GM19238 (cell line): Measurements from ENCODE around the gene PTGR1.
"Not testable (repeated sequence)": the region's sequence is repeated elsewhere in the genome, so short reads cannot be mapped to it uniquely, and the experiment has no call there.

Source experiments
- DNase-seq: peaks from one replicate; pipeline ENCODE4 v3.0.0; 2011; ENCODE audit warnings: low spot score; ENCODE audit not compliant: insufficient read length

The PTGR1 gene

DNA sequence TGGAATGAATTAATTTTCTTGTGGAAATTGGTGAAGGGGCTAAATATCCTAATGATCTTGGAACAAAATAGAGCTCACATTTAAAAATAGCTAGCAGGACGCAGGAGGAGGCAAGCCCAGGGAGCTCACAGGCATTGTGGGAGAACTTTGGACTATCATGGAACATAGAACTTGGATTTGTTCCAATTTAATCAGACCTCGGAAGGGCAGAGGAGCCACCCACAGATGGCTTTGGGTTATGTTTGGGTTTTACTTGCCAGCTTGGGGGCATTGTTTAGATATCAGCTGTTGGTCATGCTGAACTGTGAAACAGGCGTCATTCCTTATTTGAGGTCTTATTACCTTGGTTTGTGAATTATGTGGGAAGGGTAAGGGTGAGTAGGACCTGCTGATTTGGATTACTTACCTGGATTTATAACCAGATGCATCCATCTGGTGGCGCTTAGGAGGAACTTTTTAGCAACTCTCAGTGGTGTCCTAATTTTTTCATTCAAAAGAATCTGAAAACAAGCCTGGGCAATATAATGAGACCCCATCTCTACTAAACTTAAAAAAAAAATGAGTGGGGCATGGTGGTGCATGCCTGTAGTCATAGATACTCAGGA, 14.1 kb upstream of the PTGR1 start:
- no peak for DNase-seq

DNA sequence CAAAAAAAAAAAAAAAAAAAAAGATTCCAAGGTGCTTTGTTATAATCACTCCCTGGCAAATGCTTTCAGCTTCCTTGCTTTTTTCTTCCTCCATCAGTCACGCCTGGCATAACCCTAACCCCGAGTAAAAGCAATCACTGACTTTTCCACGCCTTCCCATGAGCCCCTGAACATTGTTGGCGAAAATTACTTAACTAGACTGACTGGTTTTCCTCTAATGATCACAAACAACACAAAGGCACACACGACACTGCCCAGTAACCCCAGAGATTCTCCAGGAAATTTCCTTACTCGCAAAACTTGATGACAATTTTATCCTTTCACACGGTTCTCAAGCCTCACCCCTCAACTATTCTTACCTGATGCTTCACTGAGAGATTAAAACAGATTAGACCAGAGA, 11.4 kb upstream of the PTGR1 start:
- no peak for DNase-seq

DNA sequence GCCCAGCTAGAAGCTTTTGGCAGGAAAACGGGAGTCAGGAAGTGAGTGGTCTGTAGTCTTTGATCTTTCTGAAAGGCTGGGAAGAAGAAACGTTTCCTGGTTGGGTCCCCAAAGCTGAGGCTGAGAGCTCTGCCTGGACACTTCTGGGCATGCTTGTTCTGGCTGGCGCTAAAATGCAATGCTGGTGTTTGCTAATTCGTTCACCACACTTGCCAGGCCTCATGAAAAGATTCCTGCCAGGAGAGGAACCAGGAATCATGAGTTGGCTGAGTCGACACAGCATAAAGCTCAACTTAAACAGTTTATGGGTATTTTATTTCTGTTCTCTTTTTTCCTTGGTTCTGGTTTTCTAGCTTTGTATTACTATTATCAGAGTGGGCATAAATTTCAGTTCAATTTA, 10.7 kb upstream of the PTGR1 start:
- no peak for DNase-seq

DNA sequence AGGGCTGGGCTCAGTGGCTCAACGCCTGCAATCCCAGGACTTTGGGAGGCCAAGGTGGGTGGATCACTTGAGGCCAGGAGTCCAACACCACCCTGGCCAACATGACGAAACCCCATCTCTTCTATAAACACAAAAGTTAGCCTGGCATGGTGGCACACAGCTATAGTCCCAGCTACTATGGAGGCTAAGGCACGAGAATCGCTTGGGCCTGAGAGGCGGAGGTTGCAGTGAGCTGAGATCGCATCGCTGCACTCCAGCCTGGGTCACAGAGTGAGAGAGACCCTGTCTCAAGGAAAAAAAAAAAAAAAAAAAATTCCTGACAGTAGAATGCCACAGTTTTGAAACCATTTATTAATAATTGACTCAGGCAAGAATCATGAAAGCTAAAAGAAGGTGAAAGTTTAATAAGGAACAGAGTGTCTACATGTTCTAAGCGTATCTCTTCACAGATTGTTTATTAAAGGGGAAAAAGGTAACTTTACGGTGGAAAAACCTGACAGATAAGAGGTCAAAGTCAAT, 5.7 kb upstream of the PTGR1 start:
- no peak for DNase-seq

DNA sequence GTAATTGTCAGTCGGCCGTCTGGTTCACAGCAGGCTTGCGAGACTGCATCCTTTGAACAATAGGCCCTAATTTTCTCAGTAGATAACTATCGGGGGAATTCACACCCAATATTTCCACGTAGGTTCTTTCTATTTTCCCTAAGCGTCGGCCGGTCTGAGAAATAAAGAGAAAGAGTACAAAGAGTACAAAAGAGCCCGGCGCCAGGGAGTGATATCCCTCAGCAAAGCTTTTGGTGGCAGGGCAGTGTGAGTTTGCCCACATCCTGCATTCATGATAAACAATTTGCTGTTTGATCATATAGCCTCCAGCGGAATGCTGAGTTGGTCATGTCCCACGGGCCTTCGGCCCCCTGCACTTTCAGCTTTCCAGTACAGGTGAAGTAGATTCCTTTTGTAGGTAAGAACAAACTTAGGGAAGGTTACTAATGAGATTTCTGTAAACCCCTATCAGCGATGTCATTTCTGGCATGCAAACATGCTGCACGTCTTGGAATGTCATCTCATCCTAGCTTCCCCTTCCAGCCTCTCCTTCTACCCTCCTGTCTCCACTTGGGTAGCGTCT, 4.7 kb upstream of the PTGR1 start:
- no peak for DNase-seq

DNA sequence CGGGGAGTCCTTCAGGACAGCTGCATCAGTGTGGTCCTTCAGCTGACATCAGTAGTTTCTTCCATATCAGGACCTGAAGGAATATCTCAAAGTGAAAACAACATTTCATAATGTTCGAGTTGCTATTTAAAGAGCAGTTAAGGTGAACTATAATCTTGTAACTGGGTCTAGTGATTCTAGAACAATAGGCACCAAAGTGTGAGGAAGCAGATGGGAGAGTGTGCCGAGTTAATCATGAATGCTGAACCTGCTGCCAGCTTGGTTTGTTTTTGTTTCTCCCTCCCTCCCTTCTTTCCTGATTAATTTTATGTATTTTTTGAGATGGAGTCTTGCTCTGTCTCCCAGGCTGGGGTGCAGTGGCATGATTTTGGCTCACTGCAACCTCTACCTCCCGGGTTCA, 3.6 kb upstream of the PTGR1 start:
- DNase-seq = no peak

DNA sequence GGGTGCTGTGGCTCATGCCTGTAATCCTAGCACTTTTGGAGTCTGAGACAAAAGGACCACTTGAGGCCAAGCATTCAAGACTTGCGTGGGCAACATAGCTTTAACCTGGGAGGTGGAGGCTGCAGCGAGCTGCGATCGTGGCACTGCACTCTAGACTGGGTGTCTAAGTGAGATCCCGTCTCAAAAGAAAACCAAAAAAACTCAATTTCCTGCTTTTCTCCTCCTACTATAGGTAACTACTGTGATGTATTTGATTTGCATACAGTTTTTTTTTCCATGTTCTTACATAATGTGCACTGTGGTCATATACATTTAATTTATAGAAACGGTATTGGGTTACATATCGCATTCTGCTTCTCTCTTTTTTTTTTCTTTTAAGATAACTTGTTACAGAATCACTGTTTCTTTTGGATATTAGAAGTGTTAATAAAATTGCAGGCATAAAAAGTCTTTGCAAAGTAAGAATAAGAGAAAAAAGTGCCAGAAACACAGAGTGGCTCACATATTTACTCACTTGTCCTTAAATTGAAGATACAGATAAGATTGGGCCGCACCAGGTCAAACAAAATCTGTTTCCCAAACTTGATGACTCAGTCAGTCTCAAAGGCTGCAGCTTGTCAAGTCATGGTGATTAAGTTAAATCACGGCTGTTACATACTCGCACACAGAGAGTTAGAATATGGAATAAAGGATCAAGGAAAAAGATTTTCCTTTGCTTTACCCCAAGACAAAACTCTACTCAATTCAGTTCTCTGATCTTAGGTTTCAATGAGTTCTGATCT, 2.0 kb upstream of the PTGR1 start:
- no peak for DNase-seq

DNA sequence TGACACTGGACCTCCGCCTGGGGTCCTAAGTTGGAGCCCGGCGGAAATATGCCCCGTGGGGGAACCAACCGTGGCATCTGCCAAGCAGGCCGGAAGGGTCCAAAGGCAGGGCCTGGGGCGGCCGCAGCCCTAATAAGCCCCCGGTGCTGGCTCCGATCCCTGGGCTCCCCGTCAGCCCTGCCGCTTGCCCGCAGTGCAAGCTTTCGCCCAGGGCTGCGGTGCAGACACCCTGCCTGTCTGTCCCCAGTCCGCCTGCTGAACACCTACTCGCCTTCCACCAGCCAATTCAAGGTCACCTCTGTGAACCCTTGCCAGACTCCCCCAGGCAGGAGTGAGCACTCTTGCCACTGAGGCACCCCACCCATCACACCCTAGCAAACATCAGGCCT, 502 bp upstream of the PTGR1 start:
- DNase-seq = no peak

DNA sequence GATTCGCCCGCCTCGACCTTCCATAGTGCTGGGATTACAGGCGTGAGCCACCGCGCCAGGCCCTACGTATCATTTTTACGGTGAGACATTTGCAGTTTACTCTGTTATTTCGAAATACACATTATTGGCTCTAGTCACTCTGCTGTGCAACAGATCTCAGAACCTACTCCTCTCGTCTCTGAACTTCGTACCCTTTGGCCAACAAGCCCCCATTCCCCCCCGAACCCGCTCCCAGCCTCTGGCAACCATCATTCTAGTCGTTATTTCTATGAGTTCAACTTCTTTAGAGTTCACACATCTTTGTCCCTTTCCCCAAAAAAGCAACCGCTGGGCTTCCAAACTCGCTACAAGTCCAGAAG, 735 bp downstream of the PTGR1 start:
- no peak for DNase-seq

DNA sequence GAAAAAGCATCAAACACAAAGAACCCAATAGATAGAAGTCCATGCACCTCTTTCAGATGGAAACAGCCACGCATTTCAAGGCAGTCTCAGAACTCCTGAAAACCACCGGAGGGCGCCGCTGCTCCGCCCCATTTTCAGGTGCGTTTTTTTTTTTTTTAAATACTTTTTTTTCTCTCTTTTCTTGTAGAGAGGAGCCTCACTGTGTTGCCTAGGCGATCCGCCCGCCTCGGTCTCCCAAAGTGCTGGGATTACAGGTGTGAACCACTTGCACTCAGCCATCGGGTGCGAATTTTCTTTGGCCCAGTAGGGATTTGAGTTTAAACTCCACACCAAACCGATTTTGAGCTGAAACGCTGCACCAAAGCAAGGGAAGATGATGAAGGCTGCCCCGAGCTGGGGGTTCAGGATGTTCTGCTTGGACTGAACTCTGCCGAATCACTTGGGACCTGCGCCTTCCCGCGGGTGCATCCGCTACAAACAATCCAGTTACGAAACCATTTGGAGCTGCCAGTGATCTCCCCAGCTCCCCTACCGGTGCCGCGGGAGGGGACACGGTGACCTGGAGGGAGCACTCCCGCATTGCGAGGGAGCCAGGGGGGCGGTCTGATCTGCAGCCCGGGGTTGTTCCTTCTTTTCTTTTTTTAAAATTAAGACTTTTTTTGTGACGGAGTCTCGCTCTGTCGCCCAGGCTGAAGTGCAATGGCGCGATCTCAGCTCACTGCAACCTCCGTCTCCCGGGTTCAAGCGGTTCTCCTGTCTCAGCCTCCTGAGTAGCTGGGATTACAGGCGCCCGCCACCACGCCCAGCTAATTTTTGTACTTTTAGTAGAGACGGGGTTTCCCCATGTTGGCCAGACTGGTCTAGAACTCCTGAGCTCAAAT, 1.4 kb downstream of the PTGR1 start:
- peak; percentile 35 for DNase-seq

DNA sequence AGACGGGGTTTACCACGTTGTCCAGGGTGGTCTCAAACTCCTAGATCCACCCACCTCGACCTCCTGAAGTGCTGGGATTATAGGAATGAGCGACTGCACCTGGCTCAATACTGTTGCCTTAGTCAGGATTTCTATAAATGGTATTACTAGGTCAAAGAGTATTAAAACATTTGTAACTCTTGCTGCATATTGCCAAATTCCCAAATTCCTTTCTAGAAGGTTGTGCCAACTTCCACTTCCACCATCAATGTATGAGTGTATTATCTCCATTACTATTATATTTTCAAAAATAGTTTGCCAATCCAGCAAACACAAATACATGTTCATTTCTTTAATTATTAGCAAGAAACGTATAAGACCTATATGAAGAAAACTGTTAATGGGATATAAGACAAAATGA, 10.6 kb downstream of the PTGR1 start:
- DNase-seq = no peak

DNA sequence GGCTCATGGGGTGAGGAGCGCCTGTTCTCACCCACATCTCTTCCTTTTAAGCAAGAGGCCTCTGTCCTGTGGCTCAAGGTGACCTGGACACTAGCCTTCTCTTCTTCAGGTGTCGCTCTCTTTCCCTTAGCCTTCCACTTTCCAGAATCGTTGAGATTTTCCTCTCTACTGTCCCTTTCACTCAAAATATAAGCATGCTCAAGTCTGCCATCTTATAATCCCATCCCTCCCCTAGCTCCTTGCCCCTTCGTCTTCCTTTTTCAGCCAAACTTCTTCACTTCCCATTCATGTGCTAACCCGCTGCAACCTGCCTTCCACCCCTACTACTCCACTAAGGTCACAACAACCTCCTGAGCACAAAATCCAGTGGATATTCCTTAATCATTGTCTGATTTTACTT, 13.1 kb downstream of the PTGR1 start:
- DNase-seq = no peak

DNA sequence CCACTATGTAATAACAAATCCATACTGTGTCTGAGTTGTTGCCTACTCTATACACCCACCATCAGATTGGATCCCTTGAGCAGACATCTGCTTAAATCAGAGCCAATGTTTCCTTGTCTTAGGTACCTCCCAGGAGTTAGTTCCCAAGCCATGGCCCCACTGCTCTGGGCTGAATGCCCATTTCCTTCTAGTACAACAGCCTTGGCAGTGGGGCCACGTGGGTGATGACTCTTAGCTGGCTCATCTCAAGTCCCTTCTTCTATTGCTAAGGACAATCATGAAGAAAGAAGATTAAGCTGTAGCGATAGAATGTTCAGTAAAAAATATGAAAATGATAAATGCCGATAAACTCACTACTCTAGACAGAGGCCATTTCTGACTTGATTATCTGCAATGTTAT, 16.6 kb downstream of the PTGR1 start:
- DNase-seq = no peak

DNA sequence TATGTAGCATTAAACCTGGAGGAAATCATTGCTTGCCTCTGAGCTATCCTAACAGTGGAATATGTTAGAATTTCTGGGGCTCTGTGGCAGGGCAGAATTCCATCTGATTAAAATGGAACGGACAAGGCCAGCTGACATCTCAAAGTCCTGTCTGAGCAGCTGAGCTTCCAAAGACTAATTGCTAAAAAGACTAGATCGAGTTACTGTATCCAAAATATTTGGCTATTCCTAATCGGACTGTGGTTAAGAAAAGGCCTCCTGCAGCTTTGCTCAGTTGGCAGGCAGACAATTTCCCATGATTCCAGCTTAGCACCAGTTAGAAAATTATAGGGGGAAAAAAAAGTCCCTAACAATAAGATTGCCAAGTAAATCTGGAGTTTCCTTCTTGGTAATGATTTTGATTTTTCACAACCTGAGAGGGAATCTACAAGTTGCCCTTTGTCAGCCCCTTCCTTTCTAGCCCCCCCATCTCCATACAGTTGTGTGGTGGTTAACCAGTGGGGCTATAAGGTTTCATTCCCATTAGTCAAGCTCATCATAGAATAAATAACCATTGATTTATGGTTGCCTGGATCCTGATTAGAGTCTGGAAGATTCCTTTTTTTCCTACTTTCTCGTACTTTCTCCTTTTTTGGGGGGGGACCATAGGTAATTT, 26.4 kb downstream of the PTGR1 start:
- DNase-seq = no peak

DNA sequence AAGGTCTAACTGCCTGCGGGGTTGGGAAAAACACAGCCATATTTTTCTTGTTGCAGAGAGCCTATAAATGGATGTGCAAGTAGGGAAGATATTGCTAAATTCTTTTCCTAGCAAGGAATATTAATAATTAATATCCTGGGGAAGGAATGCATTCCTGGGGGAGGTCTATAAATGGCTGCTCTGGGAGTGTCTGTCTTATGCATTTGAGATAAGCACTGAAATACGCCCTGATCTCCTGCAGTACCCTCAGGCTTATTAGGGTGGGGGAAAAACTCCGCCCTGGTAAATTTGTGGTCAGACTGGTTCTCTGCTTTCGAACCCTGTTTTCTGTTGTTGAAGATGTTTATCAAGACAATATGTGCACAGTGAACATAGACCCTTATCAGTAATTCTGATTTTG, 31.3 kb downstream of the PTGR1 start:
- DNase-seq = not testable (repeated sequence)

DNA sequence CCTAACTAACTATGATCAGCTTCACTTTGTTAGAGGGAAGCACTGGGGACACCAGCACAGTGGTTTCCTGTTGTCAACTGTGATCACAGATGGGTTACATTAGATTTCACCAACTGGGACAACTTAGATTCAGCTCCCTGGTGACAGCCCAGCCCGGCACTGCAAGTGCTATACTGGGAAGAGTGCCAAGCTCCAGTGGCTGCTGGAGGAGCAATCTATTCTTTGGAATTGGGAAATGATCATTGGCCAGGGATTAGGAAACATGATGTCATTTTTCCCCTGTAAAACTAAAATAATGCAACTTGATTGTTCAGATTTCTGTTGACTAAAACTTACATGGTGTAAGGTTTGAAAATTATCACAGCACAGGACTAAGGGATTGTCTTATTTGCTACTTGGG, 33.2 kb downstream of the PTGR1 start:
- DNase-seq = no peak

DNA sequence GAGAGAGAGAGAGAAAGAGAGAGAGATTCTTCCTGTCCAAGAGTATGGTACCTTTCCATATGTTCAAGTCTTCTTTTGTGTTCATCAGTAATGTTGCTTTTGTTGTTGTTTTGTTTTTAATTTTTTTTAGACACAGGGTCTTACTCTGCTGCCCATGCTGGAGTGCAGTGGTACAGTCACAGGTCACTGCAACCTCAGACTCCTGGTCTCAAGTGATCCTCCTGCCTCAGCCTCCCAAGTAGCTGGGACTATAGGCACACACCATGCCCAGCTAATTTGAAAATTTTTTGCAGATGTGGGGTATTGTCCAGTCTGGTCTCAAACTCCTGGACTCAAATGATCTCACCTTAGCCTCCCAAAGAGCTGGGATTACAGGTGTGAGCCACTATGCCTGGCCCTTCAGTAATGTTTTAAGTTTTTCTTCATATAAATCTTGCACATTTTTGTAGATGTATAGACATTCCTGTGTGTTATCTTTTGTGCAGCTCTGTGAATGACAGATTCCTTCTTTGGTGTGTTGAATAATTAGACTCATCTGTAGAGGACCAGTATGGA, 38.2 kb downstream of the PTGR1 start:
- no peak for DNase-seq

DNA sequence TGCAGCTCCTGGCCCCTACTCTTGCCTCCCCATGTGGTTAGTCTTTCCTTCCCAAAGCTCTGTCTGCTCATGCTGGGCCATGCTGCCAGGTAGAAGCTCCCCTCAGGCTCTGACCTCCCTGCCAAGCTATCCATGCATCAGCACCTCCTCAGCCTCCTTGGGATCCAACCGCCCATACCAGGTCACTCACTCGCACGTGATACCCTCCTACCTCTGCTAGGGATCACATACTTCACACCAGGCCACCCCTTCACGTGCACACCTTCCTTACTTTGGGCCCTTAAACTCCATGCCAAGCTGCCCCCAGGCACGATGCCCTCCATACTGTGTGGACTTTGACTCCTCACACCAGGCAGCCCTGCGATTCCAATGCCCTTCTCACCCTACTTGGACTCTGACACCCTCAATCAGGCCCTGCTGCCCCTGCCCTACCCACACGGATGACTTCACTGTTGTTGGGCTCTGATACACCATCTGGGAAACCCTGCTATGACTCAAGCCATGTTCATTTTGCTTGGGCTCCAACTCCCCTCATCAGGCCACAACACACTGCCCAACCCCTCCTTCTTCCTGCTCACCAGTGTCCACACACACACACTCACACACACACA, 40.3 kb downstream of the PTGR1 start:
- no peak for DNase-seq

DNA sequence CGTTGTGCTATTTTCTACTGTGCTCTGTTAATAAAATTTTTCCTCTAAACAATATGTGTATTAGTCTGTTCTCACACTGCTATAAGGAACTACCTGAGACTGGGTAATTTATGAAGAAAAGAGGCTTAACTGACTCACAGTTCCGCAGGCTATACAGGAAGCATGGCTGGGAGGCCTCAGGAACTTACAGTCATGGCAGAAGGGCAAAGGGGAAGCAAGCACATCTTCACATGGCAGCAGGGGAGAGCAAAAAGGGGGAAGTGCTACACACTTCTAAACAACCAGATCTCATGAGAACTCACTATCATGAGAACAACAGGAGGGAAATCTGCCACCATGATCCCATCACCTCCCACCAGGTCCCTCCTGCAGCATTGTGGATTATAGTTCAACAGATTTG, 44.0 kb downstream of the PTGR1 start:
- not testable (repeated sequence) for DNase-seq

DNA sequence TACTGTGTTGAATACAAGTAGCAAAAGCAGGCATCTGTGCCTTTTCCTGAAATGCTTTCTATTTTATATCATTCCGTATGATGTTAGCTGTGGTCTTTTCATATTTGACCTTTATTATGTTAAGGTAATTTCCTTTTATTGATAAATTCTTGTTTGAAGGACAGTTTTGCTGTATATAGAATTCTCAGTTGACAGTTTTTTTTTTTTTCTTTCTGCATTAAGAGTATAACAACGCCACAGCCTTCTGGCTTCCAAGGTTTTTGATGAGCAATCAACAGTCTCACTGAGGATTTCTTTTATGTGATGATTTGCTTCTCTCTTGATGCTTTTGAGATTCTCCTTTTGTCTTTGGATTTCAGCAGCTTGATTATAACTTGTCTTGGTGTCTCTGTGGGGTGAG, 50.8 kb downstream of the PTGR1 start:
- no peak for DNase-seq
